ENCODE data around the gene TAF1B.

GRCh38 chr2:9843229-9844035 is at the start of gene TAF1B:
- TF ChIP-seq YY1 (IDR thresholded peaks at IDR 0.05; ENCODE audit: insufficient read depth, insufficient read length) (no peak), SUZ12 (IDR thresholded peaks at IDR 0.05; ENCODE audit: extremely low read depth, insufficient read depth, insufficient read length) (no peak), ZNF274 (IDR thresholded peaks at IDR 0.05; ENCODE audit: low read depth, low read length) (no peak)
